Type B pancreatic cell (in vitro differentiated cells): ENCODE data around the gene NR6A1. TPM values are rescaled to one million over a fixed set of nuclear protein-coding genes. Genes with fewer than 3 reads are reported as not detected.

Source experiments
- DNase-seq: peaks from one replicate; pipeline ENCODE4 v3.0.0; 2021; ENCODE audit warnings: mixed read lengths; ENCODE audit not compliant: unreplicated experiment; ENCODE audit errors: extremely low spot score
- H3K27ac Mint-ChIP-seq: 2 replicates; pipeline ENCODE4 v1.8.0; 2021; ENCODE audit warnings: mild to moderate bottlenecking, mixed read lengths
- H3K27me3 Mint-ChIP-seq: 2 replicates; pipeline ENCODE4 v1.8.0; 2021; ENCODE audit warnings: mixed read lengths
- H3K36me3 Mint-ChIP-seq: 2 replicates; pipeline ENCODE4 v1.8.0; 2021; ENCODE audit warnings: mixed read lengths
- H3K4me1 Mint-ChIP-seq: one replicate; pipeline ENCODE4 v1.8.0; 2021; ENCODE audit warnings: mixed read lengths; ENCODE audit not compliant: unreplicated experiment
- H3K4me3 Mint-ChIP-seq: 2 replicates; pipeline ENCODE4 v1.8.0; 2021; ENCODE audit warnings: mild to moderate bottlenecking, mixed read lengths
- H3K9me3 Mint-ChIP-seq: 2 replicates; pipeline ENCODE4 v1.8.0; 2021; ENCODE audit warnings: mixed read lengths
- total RNA-seq: library from RNA; stranded (reverse); gene quantifications from 2 replicates; pipeline ENCODE4 v1.2.1, GENCODE V29; 2021; ENCODE audit warnings: low replicate concordance
- TF ChIP-seq, protein P1 (sequence below): fragments of 200-600 bp; sonication (generic); conservative IDR thresholded peaks from 2 replicates; pipeline ENCODE4 v1.5.0; 2021; ENCODE audit warnings: antibody characterized with exemption, mild to moderate bottlenecking

The NR6A1 gene
- total RNA-seq, 1 donor from 2014 or later = 10.0 TPM

DNA sequence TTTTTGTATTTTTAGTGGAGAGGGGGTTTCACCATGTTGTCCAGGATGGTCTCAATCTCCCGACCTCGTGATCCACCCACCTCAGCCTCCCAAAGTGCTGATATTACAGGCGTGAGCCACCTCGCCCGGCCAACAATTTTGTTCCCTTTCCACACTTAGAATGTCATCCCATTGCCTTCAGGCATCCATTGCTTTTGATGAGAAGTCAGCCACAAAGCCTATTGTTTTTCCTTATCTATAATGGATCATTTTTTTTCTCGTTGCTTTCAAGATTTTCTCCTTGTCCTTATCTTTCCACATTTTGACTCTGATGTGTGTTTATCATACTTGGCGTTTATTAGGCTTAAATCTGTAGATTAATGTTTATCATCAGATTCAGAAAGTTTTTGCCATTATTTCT lies 64.4 kb downstream of the NR6A1 start:
- DNase-seq = no peak
- peaks cover 25% of the 10 kb centered on the region for H3K36me3 Mint-ChIP-seq
- TF ChIP-seq, protein P1, sequence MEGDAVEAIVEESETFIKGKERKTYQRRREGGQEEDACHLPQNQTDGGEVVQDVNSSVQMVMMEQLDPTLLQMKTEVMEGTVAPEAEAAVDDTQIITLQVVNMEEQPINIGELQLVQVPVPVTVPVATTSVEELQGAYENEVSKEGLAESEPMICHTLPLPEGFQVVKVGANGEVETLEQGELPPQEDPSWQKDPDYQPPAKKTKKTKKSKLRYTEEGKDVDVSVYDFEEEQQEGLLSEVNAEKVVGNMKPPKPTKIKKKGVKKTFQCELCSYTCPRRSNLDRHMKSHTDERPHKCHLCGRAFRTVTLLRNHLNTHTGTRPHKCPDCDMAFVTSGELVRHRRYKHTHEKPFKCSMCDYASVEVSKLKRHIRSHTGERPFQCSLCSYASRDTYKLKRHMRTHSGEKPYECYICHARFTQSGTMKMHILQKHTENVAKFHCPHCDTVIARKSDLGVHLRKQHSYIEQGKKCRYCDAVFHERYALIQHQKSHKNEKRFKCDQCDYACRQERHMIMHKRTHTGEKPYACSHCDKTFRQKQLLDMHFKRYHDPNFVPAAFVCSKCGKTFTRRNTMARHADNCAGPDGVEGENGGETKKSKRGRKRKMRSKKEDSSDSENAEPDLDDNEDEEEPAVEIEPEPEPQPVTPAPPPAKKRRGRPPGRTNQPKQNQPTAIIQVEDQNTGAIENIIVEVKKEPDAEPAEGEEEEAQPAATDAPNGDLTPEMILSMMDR = no peak
- H3K27me3 Mint-ChIP-seq = no peaks in the 10 kb centered on the region
- no peak overlapping the region for H3K27ac Mint-ChIP-seq
- H3K4me3 Mint-ChIP-seq = no peak overlapping the region
- no peaks in the 10 kb centered on the region for H3K9me3 Mint-ChIP-seq
- H3K4me1 Mint-ChIP-seq = peaks cover 24% of the 10 kb centered on the region

DNA sequence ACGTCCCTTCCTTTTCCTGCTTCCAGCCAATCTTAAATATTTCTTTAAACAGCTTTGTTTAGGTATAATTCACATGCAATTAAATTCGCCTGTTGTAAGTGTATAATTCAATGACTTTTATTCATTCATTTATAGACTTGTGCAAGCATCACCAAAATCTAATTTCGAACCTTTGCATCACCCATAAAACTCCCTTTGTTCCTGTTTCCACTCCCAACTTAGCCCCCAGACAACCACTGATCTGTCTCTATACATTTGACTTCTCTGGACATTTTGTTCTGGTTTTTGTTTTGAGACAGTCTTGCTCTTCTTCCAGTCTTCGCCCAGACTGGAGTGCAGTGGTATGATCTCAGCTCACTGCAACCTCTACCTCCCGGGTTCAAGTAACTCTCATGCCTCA lies 71.5 kb downstream of the NR6A1 start:
- Mint-ChIP-seq H3K4me3 (no peak overlapping the region), H3K27me3 (no peaks in the 10 kb centered on the region), H3K4me1 (peaks cover 16% of the 10 kb centered on the region), H3K36me3 (peaks cover 18% of the 10 kb centered on the region), H3K9me3 (no peaks in the 10 kb centered on the region), H3K27ac (no peak overlapping the region)
- TF ChIP-seq, protein P1 = no peak
- DNase-seq = no peak

DNA sequence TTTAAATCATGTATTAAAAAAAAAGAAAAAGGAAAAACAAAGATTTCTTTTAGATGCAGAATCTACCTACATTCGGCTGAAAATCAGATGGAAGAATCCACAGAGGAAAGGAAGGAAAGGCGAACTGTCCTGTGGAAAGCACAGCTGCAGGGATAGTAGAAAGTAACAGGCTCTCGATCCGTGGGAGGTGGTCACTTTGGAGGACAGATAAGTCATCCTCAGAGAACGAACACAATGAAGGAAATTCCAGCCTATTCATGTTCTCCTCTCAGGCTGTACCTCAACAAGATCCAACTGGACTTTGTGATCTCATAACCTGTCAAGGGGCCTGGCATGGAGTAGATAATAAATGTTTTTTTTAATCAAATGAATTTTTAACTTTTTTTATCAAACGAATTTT lies 72.8 kb downstream of the NR6A1 start:
- TF ChIP-seq, protein P1 = no peak
- Mint-ChIP-seq H3K27ac (no peak overlapping the region), H3K9me3 (no peaks in the 10 kb centered on the region), H3K27me3 (no peaks in the 10 kb centered on the region), H3K36me3 (peaks cover 13% of the 10 kb centered on the region), H3K4me1 (peaks cover 16% of the 10 kb centered on the region), H3K4me3 (no peak overlapping the region)
- no peak for DNase-seq

DNA sequence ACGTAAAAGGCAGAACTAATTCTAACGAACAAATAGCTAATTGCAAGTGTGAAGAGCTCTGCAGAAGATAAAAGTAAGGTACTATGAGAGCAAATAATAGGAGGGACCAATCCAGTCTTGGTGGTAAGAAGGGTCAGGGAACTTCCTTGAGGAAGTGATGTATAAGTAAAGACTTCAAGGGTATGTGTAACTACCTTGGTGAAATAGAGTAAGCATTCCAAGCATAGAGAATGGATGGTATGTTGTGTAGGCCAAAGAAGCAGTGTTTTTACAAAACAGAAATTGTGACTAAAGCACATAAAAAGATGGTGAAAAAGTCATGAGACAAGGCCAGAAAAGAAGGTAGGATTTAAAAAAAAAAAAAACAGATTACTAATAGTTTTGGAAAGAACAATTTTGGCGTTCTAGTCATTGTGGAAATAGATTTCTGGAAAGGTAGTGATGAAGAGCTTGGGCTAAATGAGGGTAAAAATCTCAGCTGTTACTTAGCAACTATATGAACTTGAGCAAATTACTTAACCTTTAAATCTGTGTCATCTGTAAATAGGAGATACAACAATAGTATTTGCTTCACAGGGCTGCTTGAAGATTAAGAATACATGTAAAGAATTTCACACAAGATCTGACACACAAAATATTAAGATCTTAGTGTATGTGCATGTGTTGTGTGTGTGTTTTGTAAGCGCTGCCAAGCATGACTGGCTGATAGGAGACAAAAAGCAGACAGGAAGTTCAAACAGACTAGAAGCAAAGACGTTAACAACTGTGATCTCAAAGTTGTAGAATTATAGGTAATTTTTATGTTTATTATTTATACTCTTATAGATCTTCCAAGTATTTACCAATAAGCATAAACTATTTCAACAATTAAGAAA lies 73.5 kb downstream of the NR6A1 start:
- Mint-ChIP-seq H3K27ac (no peak overlapping the region), H3K4me3 (no peak overlapping the region), H3K4me1 (peaks cover 16% of the 10 kb centered on the region)

DNA sequence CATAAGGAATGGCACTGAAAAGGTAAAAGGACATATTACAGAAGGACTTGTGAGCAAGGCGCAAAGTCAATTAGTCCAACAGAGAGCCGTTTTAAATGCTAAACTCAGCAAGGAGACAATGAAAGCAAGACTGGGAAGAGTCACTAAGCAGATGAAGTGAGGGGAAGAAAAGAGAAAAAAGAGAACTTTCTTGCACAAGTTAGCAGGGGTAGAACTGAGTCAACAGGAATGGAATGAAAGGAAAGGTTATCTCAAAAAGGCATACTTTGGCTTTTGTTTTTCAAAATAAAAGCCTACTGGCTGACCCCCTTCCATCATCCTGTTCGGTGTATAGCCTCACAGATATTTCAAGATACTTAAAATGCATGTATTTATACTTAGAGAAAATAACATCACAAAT lies 75.0 kb downstream of the NR6A1 start:
- H3K4me1 Mint-ChIP-seq = peaks cover 16% of the 10 kb centered on the region
- no peak overlapping the region for H3K27ac Mint-ChIP-seq
- no peak overlapping the region for H3K4me3 Mint-ChIP-seq
- H3K9me3 Mint-ChIP-seq = no peaks in the 10 kb centered on the region
- DNase-seq = no peak
- H3K36me3 Mint-ChIP-seq = peaks cover 4% of the 10 kb centered on the region
- TF ChIP-seq, protein P1 = no peak
- no peaks in the 10 kb centered on the region for H3K27me3 Mint-ChIP-seq

More for the DNA sequence above, 73.5 kb downstream of the NR6A1 start:
- Mint-ChIP-seq H3K9me3 (no peaks in the 10 kb centered on the region), H3K36me3 (peaks cover 10% of the 10 kb centered on the region), H3K27me3 (no peaks in the 10 kb centered on the region)
- DNase-seq = no peak
- TF ChIP-seq, protein P1 = no peak
